GM21825 (cell line): ENCODE measurements around the gene PEPD.

Source experiments
- ATAC-seq: cut with Tn5 transposase; IDR thresholded peaks from one replicate; pipeline ENCODE4 v1.9.1; 2021; ENCODE audit warnings: mild to moderate bottlenecking, moderate library complexity; ENCODE audit not compliant: unreplicated experiment

The PEPD gene

GRCh38 chr19:33366897-33367296, 154.7 kb downstream of the PEPD start:
- ATAC-seq: no peak

- no peak for ATAC-seq
Measured at GRCh38 chr19:33366127-33366526, 155.5 kb downstream of the PEPD start.

GRCh38 chr19:33365691-33366090, 155.9 kb downstream of the PEPD start:
- ATAC-seq: no peak

GRCh38 chr19:33363476-33363875, 158.1 kb downstream of the PEPD start:
- no peak for ATAC-seq

DNA sequence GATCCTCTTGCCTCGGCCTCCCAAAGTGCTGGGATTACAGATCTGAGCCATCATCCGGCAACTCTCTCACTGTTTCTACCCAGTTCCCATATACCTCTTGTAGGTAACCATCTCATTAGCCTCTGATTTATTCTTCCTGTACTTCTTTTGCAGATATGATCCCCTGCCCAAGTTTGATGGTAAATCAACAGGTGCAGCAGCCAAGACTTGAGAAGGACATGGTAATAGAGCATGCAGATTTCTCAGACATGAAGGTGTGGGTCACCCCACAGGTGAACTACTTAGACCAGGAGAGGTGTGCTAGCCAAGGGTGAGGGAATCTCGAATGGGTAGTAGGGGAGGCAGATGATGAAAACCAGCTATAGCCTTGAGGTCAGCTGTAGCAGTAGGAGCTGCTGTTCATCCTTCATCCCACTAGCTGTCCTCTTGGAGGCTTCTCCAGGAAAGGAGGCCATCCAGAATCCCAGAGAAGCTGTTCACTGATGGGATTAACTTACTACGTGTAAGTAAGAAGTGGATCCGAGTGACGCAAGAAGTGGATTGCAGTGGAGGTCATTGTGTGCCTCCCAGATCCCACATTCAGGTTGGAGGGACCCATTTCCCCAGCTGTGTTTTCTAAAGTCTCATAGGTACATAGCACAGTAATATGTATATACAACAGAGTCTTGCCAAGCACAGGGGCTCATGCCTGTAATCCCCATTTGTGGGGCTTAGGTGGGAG, 158.9 kb downstream of the PEPD start:
- no peak for ATAC-seq

DNA sequence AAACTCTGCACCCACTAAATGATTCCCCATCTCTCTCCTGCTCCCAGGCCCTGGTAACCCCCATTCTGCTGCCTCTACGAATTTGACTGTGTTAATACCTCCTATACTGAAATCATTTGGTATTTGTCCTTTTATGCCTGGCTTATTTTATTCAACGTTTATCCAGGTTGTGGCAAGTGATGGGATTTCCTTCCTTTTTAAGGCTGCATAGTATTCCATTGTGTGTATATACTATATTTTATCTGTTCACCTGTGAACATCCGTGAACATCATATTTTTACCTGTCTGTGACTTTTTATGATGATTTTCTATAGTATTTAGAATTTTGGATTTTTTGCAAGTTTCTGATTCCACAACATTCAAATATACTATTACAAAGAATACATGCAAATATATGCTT, 162.0 kb downstream of the PEPD start:
- no peak for ATAC-seq

- ATAC-seq: no peak
Measured at GRCh38 chr19:33358408-33358807, 163.2 kb downstream of the PEPD start.

DNA sequence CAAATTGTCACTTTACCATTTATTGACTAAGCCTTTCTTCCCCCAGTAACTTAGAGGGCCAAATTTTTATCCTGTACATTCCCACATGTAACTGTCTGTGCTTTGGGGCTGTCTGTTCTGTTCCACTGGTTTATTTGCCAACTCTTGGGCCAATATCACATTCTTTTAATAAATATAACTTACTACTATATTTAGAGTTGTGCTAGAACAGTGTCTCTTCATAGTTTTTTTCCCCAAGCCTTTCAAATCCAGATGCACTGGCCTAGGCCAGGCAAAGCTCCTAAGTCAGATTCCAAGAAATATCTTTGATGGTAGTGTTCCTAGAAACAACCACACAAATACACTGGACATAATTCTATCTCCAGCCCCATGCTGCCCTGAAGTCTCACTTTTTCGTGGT, 164.0 kb downstream of the PEPD start:
- no peak for ATAC-seq

- no peak for ATAC-seq
Measured at GRCh38 chr19:33355535-33355934, 166.1 kb downstream of the PEPD start.

DNA sequence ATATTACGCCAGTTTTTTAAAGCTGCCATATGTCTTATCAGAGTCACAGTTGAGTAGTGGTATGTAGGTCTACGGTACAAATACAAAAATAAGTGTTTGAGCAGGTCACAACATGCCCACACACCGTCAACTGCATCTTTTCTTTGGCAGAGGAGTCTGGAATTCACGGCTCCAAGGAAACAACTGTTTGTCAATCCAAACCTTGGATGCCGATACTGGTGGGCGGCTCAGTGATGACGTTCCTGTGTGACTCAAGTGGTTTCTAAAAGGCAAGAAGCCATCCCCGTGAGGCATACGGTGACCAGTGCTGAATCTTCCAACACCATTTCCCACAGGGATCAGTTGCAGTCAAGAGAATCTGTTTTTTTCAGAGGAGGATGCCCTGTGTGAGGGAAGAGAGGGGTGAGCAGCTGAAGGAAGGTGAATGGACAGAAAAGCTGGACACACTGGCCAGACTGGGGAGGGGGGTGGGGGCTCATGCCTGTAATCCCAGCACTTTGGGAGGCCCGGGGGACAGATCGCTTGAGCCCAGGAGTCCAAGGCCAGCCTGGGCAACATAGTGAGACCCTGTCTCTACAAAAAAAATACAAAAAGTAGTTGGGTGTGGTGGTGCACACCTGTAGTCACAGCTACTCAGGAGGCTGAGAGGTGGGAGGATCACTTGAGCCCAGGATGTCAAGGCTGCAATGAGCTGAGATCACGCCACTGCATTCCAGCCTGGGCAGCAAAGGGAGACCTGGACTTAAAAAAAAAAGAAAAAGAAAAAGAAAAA, 170.9 kb downstream of the PEPD start:
- no peak for ATAC-seq

DNA sequence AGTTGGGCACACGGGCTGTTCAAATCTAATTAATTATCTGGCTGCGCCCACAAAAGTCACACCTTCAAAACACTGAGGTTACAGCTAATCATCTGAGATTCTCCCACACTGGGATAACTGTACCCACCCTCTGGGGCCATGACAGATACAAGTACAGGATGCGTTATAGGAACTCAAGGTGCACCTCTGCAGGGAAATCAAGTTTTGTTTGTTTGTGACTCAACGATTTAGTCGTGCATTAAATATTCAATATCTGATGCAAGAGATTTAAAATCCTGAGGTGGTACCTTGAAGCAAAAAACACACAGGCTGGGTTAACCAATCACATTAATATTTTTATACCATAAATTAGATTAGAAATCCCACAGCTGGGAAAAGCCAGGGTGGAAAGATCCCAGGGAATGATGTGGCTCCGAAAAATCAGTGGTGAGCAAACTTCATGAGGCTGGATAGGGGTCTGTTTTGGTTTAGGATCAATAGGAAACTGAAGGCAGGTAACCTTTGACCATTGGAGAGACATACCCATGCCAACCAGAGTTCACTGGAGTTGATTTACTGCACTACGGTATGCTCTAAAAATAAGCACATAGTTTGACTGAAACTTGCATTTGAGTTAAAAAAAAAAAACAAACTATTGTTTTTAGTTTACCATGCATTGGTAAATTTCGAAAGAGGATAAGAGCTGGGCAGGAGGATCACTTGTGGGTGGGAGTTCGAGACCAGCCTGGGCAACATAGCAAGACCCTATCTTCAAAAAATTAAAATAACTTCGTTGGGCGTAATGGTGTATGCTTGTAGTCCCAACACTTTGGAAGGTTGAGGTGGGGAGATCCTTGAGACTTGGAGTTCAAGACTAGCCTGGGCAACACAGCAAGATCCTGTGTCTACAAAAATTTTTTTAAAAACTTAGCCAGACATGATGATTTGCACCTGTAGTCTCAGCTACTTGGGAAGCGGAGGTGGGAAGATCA, 172.0 kb downstream of the PEPD start:
- no peak for ATAC-seq

DNA sequence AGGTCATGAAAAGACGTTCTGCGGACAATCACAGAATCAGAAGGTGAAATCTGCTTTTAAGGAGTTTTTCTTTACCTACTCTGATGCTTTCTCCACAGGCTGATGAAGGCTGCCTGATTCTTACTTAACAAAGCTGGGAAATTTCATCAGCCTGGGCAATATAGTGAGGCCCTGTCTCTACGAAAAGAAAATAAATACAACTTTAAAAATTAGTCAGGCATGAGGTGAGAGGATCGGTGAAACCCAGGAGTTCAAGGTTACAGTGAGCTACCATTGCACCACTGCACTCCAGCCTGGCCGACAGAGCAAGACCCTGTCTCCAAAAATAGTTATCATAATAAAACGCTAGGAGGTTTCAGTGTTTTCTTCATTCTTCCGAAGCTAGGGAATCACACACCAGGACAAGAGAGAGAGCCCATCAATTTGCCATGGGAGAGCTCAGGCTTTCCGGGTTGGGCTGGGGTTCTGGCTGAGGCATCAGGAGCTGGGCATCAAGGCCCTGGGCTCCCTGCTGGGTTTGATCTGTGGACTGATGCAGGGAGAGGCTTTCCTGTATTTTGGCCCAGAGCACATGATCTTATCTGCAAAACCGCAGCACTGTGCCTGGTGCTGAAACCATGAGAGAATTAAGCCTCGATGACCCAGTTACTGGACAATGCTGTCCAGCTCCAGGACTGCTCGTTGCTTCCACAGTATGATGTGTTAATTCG, 173.1 kb downstream of the PEPD start:
- no peak for ATAC-seq

DNA sequence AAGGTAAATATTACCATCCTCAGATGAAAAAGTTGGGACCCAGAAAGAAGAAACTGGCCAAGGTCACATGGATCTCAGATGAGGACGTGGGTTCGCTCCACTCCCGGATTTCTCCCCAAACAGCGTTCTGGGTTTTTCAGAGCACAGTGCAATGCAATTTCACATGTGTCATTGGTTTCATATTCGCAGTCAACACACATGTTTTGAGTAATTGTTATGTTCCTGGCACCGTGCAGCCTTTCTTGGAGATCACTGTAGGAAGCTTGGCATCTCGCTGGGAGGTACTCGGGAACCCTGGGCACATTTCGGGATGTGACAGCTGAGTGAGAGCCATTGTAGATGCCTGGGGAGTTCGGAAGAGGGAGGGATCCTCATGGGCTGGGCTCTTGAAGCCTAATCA, 174.3 kb downstream of the PEPD start:
- no peak for ATAC-seq

GRCh38 chr19:33346665-33347064, 174.9 kb downstream of the PEPD start:
- no peak for ATAC-seq

DNA sequence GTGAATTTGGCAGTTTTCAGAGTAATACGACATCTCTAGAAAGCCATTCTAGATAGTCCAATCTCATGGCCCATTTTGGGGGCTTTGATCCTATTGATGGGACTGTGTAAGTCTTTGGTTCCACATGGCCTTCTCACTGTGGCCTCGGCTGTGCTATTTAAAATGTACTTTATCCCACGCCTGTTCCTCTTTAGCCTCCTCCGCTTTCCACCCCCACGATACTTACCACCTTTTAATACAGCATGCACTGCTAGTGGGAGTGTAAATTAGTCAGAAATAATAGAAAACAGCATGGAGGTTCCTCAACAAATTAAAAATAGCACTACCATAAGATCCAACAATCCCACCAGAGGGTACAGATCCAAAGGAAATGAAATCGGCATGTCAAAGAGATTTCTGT, 176.4 kb downstream of the PEPD start:
- ATAC-seq: no peak

DNA sequence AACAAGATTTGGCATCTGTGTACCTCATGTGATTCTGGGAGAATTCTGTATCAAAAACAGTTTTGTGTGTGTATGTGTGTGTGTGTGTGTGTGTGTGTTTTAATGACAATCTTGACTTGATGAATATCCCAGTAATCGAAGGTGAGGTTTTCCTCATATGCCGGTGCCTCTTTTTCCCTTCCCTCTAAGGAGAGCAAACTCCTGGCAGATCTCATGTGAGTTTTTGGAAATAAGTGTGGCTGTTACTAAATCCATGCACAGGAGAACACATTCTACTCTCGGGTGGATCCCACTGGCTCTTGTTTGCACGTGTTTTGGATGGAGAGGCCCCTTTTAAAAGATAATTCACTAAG, 177.0 kb downstream of the PEPD start:
- no peak for ATAC-seq

- ATAC-seq: no peak
Measured at GRCh38 chr19:33343859-33344572, 177.6 kb downstream of the PEPD start.

GRCh38 chr19:33343301-33343700, 178.3 kb downstream of the PEPD start:
- ATAC-seq: no peak

- no peak for ATAC-seq
Measured at GRCh38 chr19:33340991-33341390, 180.6 kb downstream of the PEPD start.
